Activated CD4-positive, alpha-beta memory T cell treated with anti-CD3 and anti-CD28 coated beads for 36 hours (primary cell): ENCODE results near the gene GSTO1. TPM values are rescaled to one million over a fixed set of nuclear protein-coding genes. Genes with fewer than 3 reads are reported as not detected.

ENCODE experiments used
- CTCF ChIA-PET: fragments of 350-600 bp; sonication (Branson Sonifier 250); formaldehyde crosslinking; loops from one replicate; lab custom pipeline; 2021; ENCODE audit warnings: antibody characterized with exemption, inconsistent platforms; lab: Charles Lee
- POLR2A ChIA-PET: fragments of 350-600 bp; sonication (Branson Sonifier 250); formaldehyde crosslinking; loops from one replicate; lab custom pipeline; 2021; ENCODE audit warnings: antibody characterized with exemption; lab: Charles Lee
- DNase-seq: peaks from one replicate; pipeline ENCODE4 v3.0.0-alpha.2; 2020
- H3K27ac Mint-ChIP-seq: one replicate; pipeline ENCODE4 v1.8.0; 2021; ENCODE audit warnings: mixed read lengths
- H3K27me3 Mint-ChIP-seq: one replicate; pipeline ENCODE4 v1.8.0; 2021; ENCODE audit warnings: mixed read lengths
- H3K36me3 Mint-ChIP-seq: one replicate; pipeline ENCODE4 v1.8.0; 2021; ENCODE audit warnings: mixed read lengths
- H3K4me1 Mint-ChIP-seq: one replicate; pipeline ENCODE4 v1.8.0; 2021; ENCODE audit warnings: low read depth, mixed read lengths
- H3K4me3 Mint-ChIP-seq: one replicate; pipeline ENCODE4 v1.8.0; 2021; ENCODE audit warnings: mild to moderate bottlenecking, mixed read lengths
- H3K9me3 Mint-ChIP-seq: one replicate; pipeline ENCODE4 v1.8.0; 2021; ENCODE audit warnings: mixed read lengths
- intact Hi-C: fragments of 100-400 bp; cut with micrococcal nuclease; formaldehyde crosslinking; loops from one replicate; pipeline ENCODE4 v1.15.1; 2023
- total RNA-seq, 2 experiments: library from RNA; stranded (reverse); gene quantifications; one replicate each; pipeline ENCODE4 v1.2.3, GENCODE V29; 2021

Gene GSTO1
- total RNA-seq, 2 experiments from 2014 or later: 215 to 225 TPM

- Mint-ChIP-seq H3K4me3 (no peak overlapping the region), H3K27me3 (peaks cover 6% of the 10 kb centered on the region), H3K9me3 (peaks cover 3% of the 10 kb centered on the region), H3K36me3 (peaks cover 10% of the 10 kb centered on the region), H3K27ac (no peak overlapping the region), H3K4me1 (peaks cover 32% of the 10 kb centered on the region)
- DNase-seq: no peak
- intact Hi-C loops: no loop called here
- CTCF ChIA-PET: interaction anchor here (1.9 kb wide), 1 partner anchor 23 kb away, joined by 4 read pairs; no protein-coding TSS in a partner anchor
- POLR2A ChIA-PET: no interaction called here
Observed at GRCh38 chr10:104251443-104251842, 3.2 kb upstream of the GSTO1 start.

- intact Hi-C loops: no loop called here
- no peak for DNase-seq
Observed at GRCh38 chr10:104252368-104252767, 2.3 kb upstream of the GSTO1 start.

GRCh38 chr10:104253106-104253505, 1.6 kb upstream of the GSTO1 start:
- H3K9me3 Mint-ChIP-seq: no peaks in the 10 kb centered on the region

More at GRCh38 chr10:104252368-104252767, 2.3 kb upstream of the GSTO1 start:
- POLR2A ChIA-PET: interaction anchor here (6.6 kb wide), 1 partner anchor 15 kb away, joined by 71 read pairs; the partner anchor contains the start of gene GSTO2
- Mint-ChIP-seq H3K27me3 (peaks cover 6% of the 10 kb centered on the region), H3K36me3 (peaks cover 16% of the 10 kb centered on the region), H3K9me3 (no peaks in the 10 kb centered on the region), H3K4me1 (peaks cover 31% of the 10 kb centered on the region), H3K27ac (no peak overlapping the region), H3K4me3 (no peak overlapping the region)
- CTCF ChIA-PET: interaction anchor here (1.9 kb wide), 1 partner anchor 22 kb away, joined by 4 read pairs; no protein-coding TSS in a partner anchor

GRCh38 chr10:104253606-104254410, 884 bp upstream of the GSTO1 start:
- DNase-seq: no peak
- CTCF ChIA-PET: interaction anchor here (0.9 to 5.8 kb wide), 5 partner anchors 13 to 132 kb away, joined by 3 to 48 read pairs (median 5); partner anchors contain the start of gene SFR1
- intact Hi-C loops: loop anchor here (2.0 kb wide), 1 partner anchor 21 kb away; the partner anchor contains the start of gene CFAP43
- Mint-ChIP-seq H3K27ac (peak overlapping the region; percentile 93), H3K36me3 (peaks cover 26% of the 10 kb centered on the region), H3K4me3 (peak overlapping the region; percentile 93), H3K27me3 (peaks cover 4% of the 10 kb centered on the region), H3K4me1 (peaks cover 41% of the 10 kb centered on the region), H3K9me3 (no peaks in the 10 kb centered on the region)
- POLR2A ChIA-PET: interaction anchor here (1.4 to 6.6 kb wide), 3 partner anchors 13 to 164 kb away, joined by 3 to 71 read pairs (median 4); partner anchors contain the start of genes CFAP43 and GSTO2

More at GRCh38 chr10:104253106-104253505, 1.6 kb upstream of the GSTO1 start:
- peaks cover 34% of the 10 kb centered on the region for H3K4me1 Mint-ChIP-seq
- peak; percentile 37 for DNase-seq
- peaks cover 6% of the 10 kb centered on the region for H3K27me3 Mint-ChIP-seq
- peaks cover 20% of the 10 kb centered on the region for H3K36me3 Mint-ChIP-seq
- CTCF ChIA-PET: interaction anchor here (1.9 to 5.8 kb wide), 2 partner anchors 21 kb away, joined by 4 to 48 read pairs; no protein-coding TSS in a partner anchor
- intact Hi-C loops: no loop called here
- no peak overlapping the region for H3K4me3 Mint-ChIP-seq
- POLR2A ChIA-PET: interaction anchor here (6.6 kb wide), 1 partner anchor 14 kb away, joined by 71 read pairs; the partner anchor contains the start of gene GSTO2
- H3K27ac Mint-ChIP-seq: no peak overlapping the region

GRCh38 chr10:104255311-104255981, 754 bp downstream of the GSTO1 start:
- POLR2A ChIA-PET: interaction anchor here (1.0 to 6.6 kb wide), 6 partner anchors 10 to 166 kb away, joined by 3 to 71 read pairs (median 3); partner anchors contain the start of genes GSTO2 and SFR1
- peaks cover 58% of the 10 kb centered on the region for H3K4me1 Mint-ChIP-seq
- intact Hi-C loops: loop anchor here (1.0 to 2.0 kb wide), 3 partner anchors 8 to 23 kb away; partner anchors contain the start of gene CFAP43
- peaks cover 42% of the 10 kb centered on the region for H3K36me3 Mint-ChIP-seq
- no peak for DNase-seq
- no peaks in the 10 kb centered on the region for H3K27me3 Mint-ChIP-seq
- no peaks in the 10 kb centered on the region for H3K9me3 Mint-ChIP-seq
- CTCF ChIA-PET: interaction anchor here (0.6 to 5.8 kb wide), 7 partner anchors 11 to 95 kb away, joined by 3 to 48 read pairs (median 3); no protein-coding TSS in a partner anchor
- peak overlapping the region; percentile 93 for H3K27ac Mint-ChIP-seq
- H3K4me3 Mint-ChIP-seq: peak overlapping the region; percentile 93

- POLR2A ChIA-PET: interaction anchor here (0.6 to 6.6 kb wide), 3 partner anchors 11 to 456 kb away, joined by 5 to 71 read pairs (median 15); partner anchors contain the start of genes GSTO2 and SFR1
- Mint-ChIP-seq H3K9me3 (no peaks in the 10 kb centered on the region), H3K27ac (peak overlapping the region; percentile 93), H3K27me3 (no peaks in the 10 kb centered on the region), H3K4me3 (peak overlapping the region; percentile 93), H3K36me3 (peaks cover 52% of the 10 kb centered on the region), H3K4me1 (peaks cover 68% of the 10 kb centered on the region)
- CTCF ChIA-PET: interaction anchor here (1.0 to 5.8 kb wide), 4 partner anchors 9 to 46 kb away, joined by 3 to 48 read pairs (median 4); no protein-coding TSS in a partner anchor
- DNase-seq: no peak
- intact Hi-C loops: no loop called here
Observed at GRCh38 chr10:104256335-104256961, 1.8 kb downstream of the GSTO1 start.

- H3K36me3 Mint-ChIP-seq: peaks cover 56% of the 10 kb centered on the region
- no peaks in the 10 kb centered on the region for H3K27me3 Mint-ChIP-seq
- CTCF ChIA-PET: interaction anchor here (1.7 to 5.8 kb wide), 2 partner anchors 9 to 17 kb away, joined by 7 to 48 read pairs; no protein-coding TSS in a partner anchor
- intact Hi-C loops: no loop called here
- H3K4me3 Mint-ChIP-seq: no peak overlapping the region
- H3K4me1 Mint-ChIP-seq: peaks cover 76% of the 10 kb centered on the region
- peak overlapping the region; percentile 64 for H3K27ac Mint-ChIP-seq
- POLR2A ChIA-PET: interaction anchor here (6.6 kb wide), 1 partner anchor 10 kb away, joined by 71 read pairs; the partner anchor contains the start of gene GSTO2
- no peaks in the 10 kb centered on the region for H3K9me3 Mint-ChIP-seq
- no peak for DNase-seq
Observed at GRCh38 chr10:104257235-104257634, 2.5 kb downstream of the GSTO1 start.

- CTCF ChIA-PET: interaction anchor here (1.7 to 5.8 kb wide), 2 partner anchors 10 to 16 kb away, joined by 7 to 48 read pairs; no protein-coding TSS in a partner anchor
- intact Hi-C loops: no loop called here
- peaks cover 60% of the 10 kb centered on the region for H3K36me3 Mint-ChIP-seq
- no peak overlapping the region for H3K4me3 Mint-ChIP-seq
- H3K27me3 Mint-ChIP-seq: no peaks in the 10 kb centered on the region
- peak overlapping the region; percentile 42 for H3K27ac Mint-ChIP-seq
- H3K9me3 Mint-ChIP-seq: no peaks in the 10 kb centered on the region
- DNase-seq: no peak
- POLR2A ChIA-PET: interaction anchor here (6.6 kb wide), 1 partner anchor 9 kb away, joined by 71 read pairs; the partner anchor contains the start of gene GSTO2
- H3K4me1 Mint-ChIP-seq: peaks cover 77% of the 10 kb centered on the region
Observed at GRCh38 chr10:104258209-104258608, 3.5 kb downstream of the GSTO1 start.

GRCh38 chr10:104259456-104259855, 4.8 kb downstream of the GSTO1 start:
- no peak for DNase-seq
- Mint-ChIP-seq H3K27me3 (no peaks in the 10 kb centered on the region), H3K4me1 (peaks cover 76% of the 10 kb centered on the region), H3K27ac (peak overlapping the region; percentile 95), H3K9me3 (no peaks in the 10 kb centered on the region), H3K36me3 (peaks cover 71% of the 10 kb centered on the region), H3K4me3 (no peak overlapping the region)
- POLR2A ChIA-PET: no interaction called here
- intact Hi-C loops: no loop called here
- CTCF ChIA-PET: interaction anchor here (0.6 to 2.3 kb wide), 2 partner anchors 15 to 276 kb away, joined by 4 to 11 read pairs; no protein-coding TSS in a partner anchor

GRCh38 chr10:104259999-104260774, 5.5 kb downstream of the GSTO1 start:
- Mint-ChIP-seq H3K4me3 (peak overlapping the region; percentile 60), H3K4me1 (peaks cover 81% of the 10 kb centered on the region), H3K36me3 (peaks cover 72% of the 10 kb centered on the region), H3K27ac (peak overlapping the region; percentile 95), H3K9me3 (no peaks in the 10 kb centered on the region), H3K27me3 (no peaks in the 10 kb centered on the region)
- POLR2A ChIA-PET: interaction anchor here (1.2 kb wide), 1 partner anchor 9 kb away, joined by 3 read pairs; the partner anchor contains the start of gene GSTO2
- DNase-seq: peak; percentile 22
- intact Hi-C loops: loop anchor here (1.0 kb wide), 1 partner anchor 8 kb away; no protein-coding TSS in a partner anchor
- CTCF ChIA-PET: interaction anchor here (0.6 to 2.3 kb wide), 2 partner anchors 14 to 276 kb away, joined by 4 to 11 read pairs; no protein-coding TSS in a partner anchor
